ENCODE data around the gene RAB21.

RAB21 gene

DNA sequence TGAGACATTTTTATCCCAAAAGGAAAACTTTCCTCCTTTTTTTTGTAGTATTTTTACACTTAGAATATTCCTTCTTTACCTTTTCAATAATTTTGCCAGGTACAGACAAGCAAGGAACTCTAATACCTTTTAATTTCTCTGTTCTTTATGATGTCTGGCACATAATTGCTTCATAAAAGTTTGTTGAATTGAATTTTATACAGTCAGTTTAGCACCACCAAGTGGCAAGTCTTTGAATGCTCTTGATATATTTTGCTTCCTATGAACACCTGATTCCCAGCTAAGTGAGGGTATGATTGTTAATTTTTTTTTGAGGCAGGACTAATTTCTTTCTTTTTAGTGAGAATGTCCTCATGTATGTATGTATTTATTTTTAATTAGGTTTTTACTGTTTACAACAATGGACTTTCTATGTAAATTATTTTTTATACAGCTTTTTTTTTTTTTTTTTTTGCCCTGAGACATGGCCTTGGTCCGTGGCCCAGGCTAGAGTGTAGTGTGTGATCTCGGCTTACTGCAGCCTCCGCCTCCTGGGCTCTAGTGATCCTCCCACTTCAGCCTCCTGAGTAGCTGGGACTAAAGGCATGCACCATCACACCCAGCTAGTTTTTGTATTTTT lies 91.8 kb downstream of the RAB21 start:
- H3K4me2 ChIP-seq (ENCODE audit: low read length) = no peak overlapping the region
- H3F3A ChIP-seq (ENCODE audit: control insufficient read depth, insufficient read depth) = no peaks in the 10 kb centered on the region
- peaks cover 91% of the 10 kb centered on the region for H3K79me2 ChIP-seq (ENCODE audit: control insufficient read depth, low read length)
- no peak overlapping the region for H3K27ac ChIP-seq (ENCODE audit: low read depth, low read length)
- peaks cover under 1% of the 10 kb centered on the region; the same call in 1 of the 2 replicates for H3K4me1 ChIP-seq (ENCODE audit: control insufficient read depth, low read length)
- peaks cover 2% of the 10 kb centered on the region; the same call in 1 of the 2 replicates for H3K36me3 ChIP-seq (ENCODE audit: control insufficient read depth, low read length)
- H3K9me3 ChIP-seq (ENCODE audit: control insufficient read depth, insufficient read depth, low read length) = no peaks in the 10 kb centered on the region
- no peak for TF ChIP-seq EZH2phosphoT487 (IDR thresholded peaks at IDR 0.05; ENCODE audit: borderline replicate concordance, low read length)
- TF ChIP-seq, protein P1, sequence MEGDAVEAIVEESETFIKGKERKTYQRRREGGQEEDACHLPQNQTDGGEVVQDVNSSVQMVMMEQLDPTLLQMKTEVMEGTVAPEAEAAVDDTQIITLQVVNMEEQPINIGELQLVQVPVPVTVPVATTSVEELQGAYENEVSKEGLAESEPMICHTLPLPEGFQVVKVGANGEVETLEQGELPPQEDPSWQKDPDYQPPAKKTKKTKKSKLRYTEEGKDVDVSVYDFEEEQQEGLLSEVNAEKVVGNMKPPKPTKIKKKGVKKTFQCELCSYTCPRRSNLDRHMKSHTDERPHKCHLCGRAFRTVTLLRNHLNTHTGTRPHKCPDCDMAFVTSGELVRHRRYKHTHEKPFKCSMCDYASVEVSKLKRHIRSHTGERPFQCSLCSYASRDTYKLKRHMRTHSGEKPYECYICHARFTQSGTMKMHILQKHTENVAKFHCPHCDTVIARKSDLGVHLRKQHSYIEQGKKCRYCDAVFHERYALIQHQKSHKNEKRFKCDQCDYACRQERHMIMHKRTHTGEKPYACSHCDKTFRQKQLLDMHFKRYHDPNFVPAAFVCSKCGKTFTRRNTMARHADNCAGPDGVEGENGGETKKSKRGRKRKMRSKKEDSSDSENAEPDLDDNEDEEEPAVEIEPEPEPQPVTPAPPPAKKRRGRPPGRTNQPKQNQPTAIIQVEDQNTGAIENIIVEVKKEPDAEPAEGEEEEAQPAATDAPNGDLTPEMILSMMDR (IDR thresholded peaks at IDR 0.05; ENCODE audit: low read depth, low read length, poor library complexity, severe bottlenecking) = peak; percentile 66
- no peak overlapping the region for H3K4me3 ChIP-seq (ENCODE audit: low read length)
- H4K20me1 ChIP-seq (ENCODE audit: control insufficient read depth, insufficient read depth, low read depth, low read length) = peaks cover 4% of the 10 kb centered on the region
- no peaks in the 10 kb centered on the region for H3K27me3 ChIP-seq (ENCODE audit: control insufficient read depth, low read length)
- H3K9me2 ChIP-seq (replicated peaks; ENCODE audit: control insufficient read depth, low read length) = no peaks in the 10 kb centered on the region

- no peaks in the 10 kb centered on the region for H3K27me3 ChIP-seq (ENCODE audit: control insufficient read depth, low read length)
- peaks cover 90% of the 10 kb centered on the region for H3K79me2 ChIP-seq (ENCODE audit: control insufficient read depth, low read length)
- H4K20me1 ChIP-seq (ENCODE audit: control insufficient read depth, insufficient read depth, low read depth, low read length) = peaks cover 4% of the 10 kb centered on the region
- no peak overlapping the region for H3K4me2 ChIP-seq (ENCODE audit: low read length)
- H3K4me1 ChIP-seq (ENCODE audit: control insufficient read depth, low read length) = no peaks in the 10 kb centered on the region
- no peaks in the 10 kb centered on the region for H3F3A ChIP-seq (ENCODE audit: control insufficient read depth, insufficient read depth)
- no peaks in the 10 kb centered on the region for H3K9me2 ChIP-seq (replicated peaks; ENCODE audit: control insufficient read depth, low read length)
- no peak overlapping the region for H3K27ac ChIP-seq (ENCODE audit: low read depth, low read length)
- H3K36me3 ChIP-seq (ENCODE audit: control insufficient read depth, low read length) = peaks cover 2% of the 10 kb centered on the region; the same call in 1 of the 2 replicates
- TF ChIP-seq EZH2phosphoT487 (IDR thresholded peaks at IDR 0.05; ENCODE audit: borderline replicate concordance, low read length) = no peak
- TF ChIP-seq, protein P1 (IDR thresholded peaks at IDR 0.05; ENCODE audit: low read depth, low read length, poor library complexity, severe bottlenecking) = no peak
- no peak overlapping the region for H3K4me3 ChIP-seq (ENCODE audit: low read length)
- no peaks in the 10 kb centered on the region for H3K9me3 ChIP-seq (ENCODE audit: control insufficient read depth, insufficient read depth, low read length)
Measured at GRCh38 chr12:71848212-71848611, 93.5 kb downstream of the RAB21 start.

GRCh38 chr12:71849109-71849851 lies 94.6 kb downstream of the RAB21 start:
- Histone ChIP-seq H3K4me1 (ENCODE audit: control insufficient read depth, low read length) (peaks cover under 1% of the 10 kb centered on the region; the same call in 1 of the 2 replicates), H3K9me3 (ENCODE audit: control insufficient read depth, insufficient read depth, low read length) (no peaks in the 10 kb centered on the region), H3K4me2 (ENCODE audit: low read length) (no peak overlapping the region), H3F3A (ENCODE audit: control insufficient read depth, insufficient read depth) (no peaks in the 10 kb centered on the region), H3K4me3 (ENCODE audit: low read length) (no peak overlapping the region), H3K27ac (ENCODE audit: low read depth, low read length) (no peak overlapping the region), H3K79me2 (ENCODE audit: control insufficient read depth, low read length) (peaks cover 88% of the 10 kb centered on the region), H4K20me1 (ENCODE audit: control insufficient read depth, insufficient read depth, low read depth, low read length) (peaks cover 4% of the 10 kb centered on the region), H3K27me3 (ENCODE audit: control insufficient read depth, low read length) (no peaks in the 10 kb centered on the region), H3K36me3 (ENCODE audit: control insufficient read depth, low read length) (peaks cover 3% of the 10 kb centered on the region), H3K9me2 (replicated peaks; ENCODE audit: control insufficient read depth, low read length) (no peaks in the 10 kb centered on the region)
- TF ChIP-seq, protein P1 (IDR thresholded peaks at IDR 0.05; ENCODE audit: low read depth, low read length, poor library complexity, severe bottlenecking) = no peak
- no peak for TF ChIP-seq EZH2phosphoT487 (IDR thresholded peaks at IDR 0.05; ENCODE audit: borderline replicate concordance, low read length)

Measured in DOHH2 (cell line).